ENCODE results near the gene UFL1.
"Not testable (repeated sequence)": the region's sequence is repeated elsewhere in the genome, so short reads cannot be mapped to it uniquely, and the experiment has no call there.

Gene UFL1

DNA sequence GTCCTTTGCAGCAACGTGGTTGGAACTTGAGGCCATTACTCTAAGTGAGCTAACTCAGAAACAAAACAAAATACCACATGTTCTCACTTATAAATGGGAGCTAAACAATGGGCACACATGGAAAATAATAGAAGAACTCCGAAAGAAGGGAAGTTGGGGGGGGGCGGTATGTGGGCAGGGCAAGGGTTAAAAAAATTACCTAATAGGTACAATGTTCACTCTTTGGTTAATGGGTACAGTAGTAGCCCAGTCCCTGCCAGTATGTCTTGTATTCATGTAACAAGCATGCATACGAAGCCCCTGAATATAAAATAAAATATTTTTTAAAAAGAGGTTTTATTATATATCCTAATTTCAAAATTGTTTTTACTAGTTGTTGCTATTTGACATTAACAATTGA, 26.0 kb downstream of the UFL1 start:
- Histone ChIP-seq H3K9ac (ENCODE audit: low read depth, low read length, poor library complexity, severe bottlenecking) (no peak overlapping the region), H3K9me3 (ENCODE audit: insufficient read depth, low read depth, low read length) (no peaks in the 10 kb centered on the region), H3F3A (ENCODE audit: low read depth) (no peaks in the 10 kb centered on the region), H2AFZ (ENCODE audit: low read length) (no peak overlapping the region), H3K4me3 (ENCODE audit: low read length, poor library complexity, severe bottlenecking) (no peak overlapping the region), H4K20me1 (ENCODE audit: insufficient read depth, low read length, poor library complexity, severe bottlenecking) (no peaks in the 10 kb centered on the region), H3K79me2 (ENCODE audit: insufficient read depth, low read length) (no peaks in the 10 kb centered on the region), H3K9me2 (replicated peaks; ENCODE audit: low read depth, low read length) (no peaks in the 10 kb centered on the region), H3K36me3 (ENCODE audit: insufficient read depth, low read length) (peaks cover 71% of the 10 kb centered on the region), H3K27me3 (ENCODE audit: insufficient read depth, low read length, poor library complexity, severe bottlenecking) (no peaks in the 10 kb centered on the region), H3K4me1 (ENCODE audit: insufficient read depth, low read length, poor library complexity, severe bottlenecking) (no peaks in the 10 kb centered on the region), H3K4me2 (ENCODE audit: low read depth, low read length, poor library complexity, severe bottlenecking) (no peak overlapping the region)
- TF ChIP-seq CTCF (conservative IDR thresholded peaks at IDR 0.05; ENCODE audit: low read length) (no peak), EZH2phosphoT487 (IDR thresholded peaks at IDR 0.05; ENCODE audit: borderline replicate concordance) (no peak)

DNA sequence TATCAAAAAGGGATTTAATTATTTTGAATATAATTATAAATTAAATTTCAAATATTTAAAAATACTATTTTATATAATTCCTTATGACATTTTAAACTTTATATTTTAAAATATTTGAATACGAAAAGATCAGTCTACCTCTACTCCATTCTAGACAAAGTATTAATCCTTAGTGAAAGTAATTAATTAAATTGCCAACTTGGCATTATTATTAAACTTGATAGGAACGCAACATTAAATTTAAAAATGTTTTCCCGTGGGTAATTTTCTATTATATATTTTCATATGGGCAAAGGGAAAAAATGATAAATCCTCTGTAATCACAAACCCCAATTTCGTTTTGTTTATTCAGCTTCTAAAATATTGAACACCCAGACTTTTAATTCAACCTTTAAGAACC, 33.0 kb downstream of the UFL1 start:
- no peaks in the 10 kb centered on the region for H3K9me2 ChIP-seq (replicated peaks; ENCODE audit: low read depth, low read length)
- H3K36me3 ChIP-seq (ENCODE audit: insufficient read depth, low read length) = peaks cover 45% of the 10 kb centered on the region
- H3F3A ChIP-seq (ENCODE audit: low read depth) = no peaks in the 10 kb centered on the region
- no peak overlapping the region for H2AFZ ChIP-seq (ENCODE audit: low read length)
- no peak overlapping the region for H3K9ac ChIP-seq (ENCODE audit: low read depth, low read length, poor library complexity, severe bottlenecking)
- TF ChIP-seq CTCF (conservative IDR thresholded peaks at IDR 0.05; ENCODE audit: low read length) (no peak), EZH2phosphoT487 (IDR thresholded peaks at IDR 0.05; ENCODE audit: borderline replicate concordance) (no peak)
- H3K4me1 ChIP-seq (ENCODE audit: insufficient read depth, low read length, poor library complexity, severe bottlenecking) = no peaks in the 10 kb centered on the region
- H3K9me3 ChIP-seq (ENCODE audit: insufficient read depth, low read depth, low read length) = no peaks in the 10 kb centered on the region
- no peaks in the 10 kb centered on the region for H4K20me1 ChIP-seq (ENCODE audit: insufficient read depth, low read length, poor library complexity, severe bottlenecking)
- H3K4me2 ChIP-seq (ENCODE audit: low read depth, low read length, poor library complexity, severe bottlenecking) = no peak overlapping the region
- H3K79me2 ChIP-seq (ENCODE audit: insufficient read depth, low read length) = no peaks in the 10 kb centered on the region
- no peaks in the 10 kb centered on the region for H3K27me3 ChIP-seq (ENCODE audit: insufficient read depth, low read length, poor library complexity, severe bottlenecking)
- no peak overlapping the region for H3K4me3 ChIP-seq (ENCODE audit: low read length, poor library complexity, severe bottlenecking)

DNA sequence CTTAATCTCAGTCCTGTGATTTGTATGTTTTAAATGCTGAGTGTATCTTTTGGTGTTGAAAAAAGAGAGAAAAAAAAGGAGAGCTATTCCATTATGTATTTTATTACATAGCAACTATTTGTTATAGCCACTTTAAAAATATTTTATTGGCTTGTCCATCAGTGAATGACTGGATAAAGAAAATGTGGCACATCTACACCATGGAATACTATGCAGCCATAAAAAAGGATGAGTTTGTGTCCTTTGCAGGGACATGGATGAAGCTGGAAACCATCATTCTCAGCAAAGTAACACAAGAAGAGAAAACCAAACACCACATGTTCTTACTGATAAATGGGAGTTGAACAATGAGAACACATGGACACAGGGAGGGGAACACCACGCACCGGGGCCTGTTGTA, 38.1 kb downstream of the UFL1 start:
- not testable (repeated sequence) for H3K4me3 ChIP-seq (ENCODE audit: low read length, poor library complexity, severe bottlenecking); H3K4me1 ChIP-seq (ENCODE audit: insufficient read depth, low read length, poor library complexity, severe bottlenecking); H4K20me1 ChIP-seq (ENCODE audit: insufficient read depth, low read length, poor library complexity, severe bottlenecking); H3K79me2 ChIP-seq (ENCODE audit: insufficient read depth, low read length); H3K9me2 ChIP-seq (replicated peaks; ENCODE audit: low read depth, low read length); H3F3A ChIP-seq (ENCODE audit: low read depth); H3K27me3 ChIP-seq (ENCODE audit: insufficient read depth, low read length, poor library complexity, severe bottlenecking); H3K4me2 ChIP-seq (ENCODE audit: low read depth, low read length, poor library complexity, severe bottlenecking); H3K36me3 ChIP-seq (ENCODE audit: insufficient read depth, low read length); H3K9ac ChIP-seq (ENCODE audit: low read depth, low read length, poor library complexity, severe bottlenecking); H2AFZ ChIP-seq (ENCODE audit: low read length); H3K9me3 ChIP-seq (ENCODE audit: insufficient read depth, low read depth, low read length)

- TF ChIP-seq CTCF (conservative IDR thresholded peaks at IDR 0.05; ENCODE audit: low read length) (no peak), EZH2phosphoT487 (IDR thresholded peaks at IDR 0.05; ENCODE audit: borderline replicate concordance) (no peak)
- H3K4me1 ChIP-seq (ENCODE audit: insufficient read depth, low read length, poor library complexity, severe bottlenecking) = no peaks in the 10 kb centered on the region
- H3K9ac ChIP-seq (ENCODE audit: low read depth, low read length, poor library complexity, severe bottlenecking) = no peak within 1 kb of the TSS
- H3K9me2 ChIP-seq (replicated peaks; ENCODE audit: low read depth, low read length) = no peaks in the 10 kb centered on the region
- H3F3A ChIP-seq (ENCODE audit: low read depth) = no peaks in the 10 kb centered on the region
- H4K20me1 ChIP-seq (ENCODE audit: insufficient read depth, low read length, poor library complexity, severe bottlenecking) = no peaks in the 10 kb centered on the region
- H2AFZ ChIP-seq (ENCODE audit: low read length) = no peak within 1 kb of the TSS
- no peaks in the 10 kb centered on the region for H3K9me3 ChIP-seq (ENCODE audit: insufficient read depth, low read depth, low read length)
- H3K36me3 ChIP-seq (ENCODE audit: insufficient read depth, low read length) = no peaks in the 10 kb centered on the region
- no peak within 1 kb of the TSS for H3K4me2 ChIP-seq (ENCODE audit: low read depth, low read length, poor library complexity, severe bottlenecking)
- H3K4me3 ChIP-seq (ENCODE audit: low read length, poor library complexity, severe bottlenecking) = no peak within 1 kb of the TSS
- H3K79me2 ChIP-seq (ENCODE audit: insufficient read depth, low read length) = no peaks in the 10 kb centered on the region
- H3K27me3 ChIP-seq (ENCODE audit: insufficient read depth, low read length, poor library complexity, severe bottlenecking) = no peaks in the 10 kb centered on the region
These were observed 41.3 kb downstream of the UFL1 start, which contains the start of gene FHL5 for GRCh38 chr6:96562886-96563285. TSS of gene FHL5 (plus strand) at chr6:96563128. CDS start at chr6:96603614, 40,486 bp downstream.
